HL-60 (cell line): ENCODE data around the gene ADAMTSL3.

ENCODE experiments used
- DNase-seq, 2 experiments: peaks; one replicate each; pipeline ENCODE4 v3.0.0-alpha.2; 2010 to 2020; ENCODE audit warnings: low read depth in 1 of 2, low spot score in 1 of 2
- H3K27ac ChIP-seq: fragments of 250-450 bp; sonication (Bioruptor Pico); replicated peaks from 2 replicates; pipeline ENCODE4 v1.5.1; 2020; ENCODE audit warnings: mild to moderate bottlenecking, moderate library complexity
- H3K27me3 ChIP-seq: fragments of 250-450 bp; sonication (Bioruptor Pico); 2 replicates; pipeline ENCODE4 v1.5.1; 2021; ENCODE audit warnings: mild to moderate bottlenecking, moderate library complexity; ENCODE audit not compliant: insufficient read depth, poor library complexity, severe bottlenecking
- H3K4me3 ChIP-seq: replicated peaks from 2 replicates; pipeline ENCODE4 v1.5.1; 2011; ENCODE audit warnings: mild to moderate bottlenecking, control low read depth, low read length; ENCODE audit not compliant: insufficient read depth
- CTCF ChIP-seq: IDR thresholded peaks from one replicate; pipeline ENCODE4 v1.5.1; 2011; ENCODE audit warnings: low read length, control low read depth, inconsistent platforms; ENCODE audit not compliant: insufficient read depth
- GABPA ChIP-seq: IDR thresholded peaks from 2 replicates; pipeline ENCODE4 v1.6.1; 2012; ENCODE audit warnings: low read depth
- POLR2AphosphoS5 ChIP-seq: IDR thresholded peaks from 2 replicates; pipeline ENCODE4 v1.6.1; 2012; ENCODE audit warnings: low read depth
- SPI1 ChIP-seq: IDR thresholded peaks from 2 replicates; pipeline ENCODE4 v1.6.1; 2012; ENCODE audit warnings: low read depth, mild to moderate bottlenecking, borderline replicate concordance
- TF ChIP-seq, protein P1 (sequence below): IDR thresholded peaks from 2 replicates; pipeline ENCODE4 v1.6.1; 2012; ENCODE audit warnings: low read depth; ENCODE audit not compliant: insufficient replicate concordance

Gene ADAMTSL3

DNA sequence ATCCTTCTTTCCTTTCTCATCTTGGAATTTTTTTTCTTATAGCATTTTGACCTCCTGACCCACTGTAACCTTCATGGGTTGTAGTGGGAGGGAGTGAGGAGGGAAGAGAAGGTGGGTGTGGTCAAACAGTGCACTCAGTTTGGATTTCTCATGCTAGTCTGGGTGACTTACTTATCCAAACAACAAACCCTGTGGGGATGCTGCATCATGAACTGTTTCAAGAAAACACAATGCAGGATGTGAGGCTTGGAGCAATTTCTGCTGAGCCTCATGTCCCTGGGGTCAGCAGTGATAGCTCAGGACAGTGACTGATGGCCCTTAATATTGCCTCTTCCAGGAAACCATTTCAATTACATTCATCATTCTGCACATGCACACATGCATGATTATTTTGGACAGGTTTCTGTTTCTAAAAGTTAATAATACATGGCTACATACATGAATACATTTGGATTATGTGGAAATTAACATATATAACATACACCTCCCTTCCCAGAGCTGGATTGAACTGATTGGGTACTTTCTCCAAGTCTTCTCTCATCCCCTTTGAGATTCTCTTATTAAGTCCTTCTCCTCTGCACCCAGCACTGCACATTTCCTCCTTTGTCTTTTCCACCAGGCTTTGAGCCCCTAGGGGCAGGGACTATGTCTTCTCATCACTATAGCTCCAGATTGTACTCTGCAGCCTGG, 61.2 kb downstream of the ADAMTSL3 start:
- Histone ChIP-seq H3K27ac (no peak overlapping the region), H3K4me3 (no peak overlapping the region), H3K27me3 (no peaks in the 10 kb centered on the region)
- TF ChIP-seq POLR2AphosphoS5 (no peak), CTCF (no peak), SPI1 (no peak), GABPA (no peak)
- TF ChIP-seq, protein P1, sequence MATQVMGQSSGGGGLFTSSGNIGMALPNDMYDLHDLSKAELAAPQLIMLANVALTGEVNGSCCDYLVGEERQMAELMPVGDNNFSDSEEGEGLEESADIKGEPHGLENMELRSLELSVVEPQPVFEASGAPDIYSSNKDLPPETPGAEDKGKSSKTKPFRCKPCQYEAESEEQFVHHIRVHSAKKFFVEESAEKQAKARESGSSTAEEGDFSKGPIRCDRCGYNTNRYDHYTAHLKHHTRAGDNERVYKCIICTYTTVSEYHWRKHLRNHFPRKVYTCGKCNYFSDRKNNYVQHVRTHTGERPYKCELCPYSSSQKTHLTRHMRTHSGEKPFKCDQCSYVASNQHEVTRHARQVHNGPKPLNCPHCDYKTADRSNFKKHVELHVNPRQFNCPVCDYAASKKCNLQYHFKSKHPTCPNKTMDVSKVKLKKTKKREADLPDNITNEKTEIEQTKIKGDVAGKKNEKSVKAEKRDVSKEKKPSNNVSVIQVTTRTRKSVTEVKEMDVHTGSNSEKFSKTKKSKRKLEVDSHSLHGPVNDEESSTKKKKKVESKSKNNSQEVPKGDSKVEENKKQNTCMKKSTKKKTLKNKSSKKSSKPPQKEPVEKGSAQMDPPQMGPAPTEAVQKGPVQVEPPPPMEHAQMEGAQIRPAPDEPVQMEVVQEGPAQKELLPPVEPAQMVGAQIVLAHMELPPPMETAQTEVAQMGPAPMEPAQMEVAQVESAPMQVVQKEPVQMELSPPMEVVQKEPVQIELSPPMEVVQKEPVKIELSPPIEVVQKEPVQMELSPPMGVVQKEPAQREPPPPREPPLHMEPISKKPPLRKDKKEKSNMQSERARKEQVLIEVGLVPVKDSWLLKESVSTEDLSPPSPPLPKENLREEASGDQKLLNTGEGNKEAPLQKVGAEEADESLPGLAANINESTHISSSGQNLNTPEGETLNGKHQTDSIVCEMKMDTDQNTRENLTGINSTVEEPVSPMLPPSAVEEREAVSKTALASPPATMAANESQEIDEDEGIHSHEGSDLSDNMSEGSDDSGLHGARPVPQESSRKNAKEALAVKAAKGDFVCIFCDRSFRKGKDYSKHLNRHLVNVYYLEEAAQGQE = no peak
- DNase-seq = no peak

- no peak for DNase-seq
- H3K27ac ChIP-seq = no peak overlapping the region
- TF ChIP-seq, protein P1 = no peak
- no peak for TF ChIP-seq GABPA
- H3K4me3 ChIP-seq = no peak overlapping the region
- no peaks in the 10 kb centered on the region for H3K27me3 ChIP-seq
Measured at GRCh38 chr15:83716605-83717004, 62.7 kb downstream of the ADAMTSL3 start.

DNA sequence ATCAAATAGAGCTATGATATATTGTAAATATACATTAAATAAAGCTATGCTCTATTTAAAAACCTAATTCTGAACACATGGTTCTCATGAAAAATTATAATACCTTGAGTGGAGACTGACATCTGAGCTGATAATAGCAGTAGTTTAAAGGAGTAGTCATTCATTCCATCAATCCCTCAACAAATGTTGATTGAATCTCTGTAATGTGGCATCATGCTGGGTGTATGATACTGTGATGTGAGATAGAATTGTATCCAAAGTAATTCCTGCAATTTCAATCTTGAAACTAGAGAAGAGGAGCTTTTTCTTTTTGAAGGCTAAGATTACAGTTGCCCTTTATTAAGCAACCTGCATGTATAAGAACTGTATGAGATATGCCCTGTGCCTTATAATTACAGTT, 63.1 kb downstream of the ADAMTSL3 start:
- no peak for DNase-seq
- H3K27me3 ChIP-seq = no peaks in the 10 kb centered on the region
- H3K27ac ChIP-seq = no peak overlapping the region
- TF ChIP-seq, protein P1 = no peak
- no peak for TF ChIP-seq CTCF
- TF ChIP-seq GABPA = no peak
- TF ChIP-seq SPI1 = no peak
- TF ChIP-seq POLR2AphosphoS5 = no peak
- no peak overlapping the region for H3K4me3 ChIP-seq
